GM19455 (cell line): ENCODE measurements around the gene JAKMIP1.
"Not testable (repeated sequence)": the region's sequence is repeated elsewhere in the genome, so short reads cannot be mapped to it uniquely, and the experiment has no call there.

ENCODE experiments used
- ATAC-seq: cut with Tn5 transposase; IDR thresholded peaks from one replicate; pipeline ENCODE4 v1.9.1; 2021; ENCODE audit not compliant: unreplicated experiment

JAKMIP1 gene

DNA sequence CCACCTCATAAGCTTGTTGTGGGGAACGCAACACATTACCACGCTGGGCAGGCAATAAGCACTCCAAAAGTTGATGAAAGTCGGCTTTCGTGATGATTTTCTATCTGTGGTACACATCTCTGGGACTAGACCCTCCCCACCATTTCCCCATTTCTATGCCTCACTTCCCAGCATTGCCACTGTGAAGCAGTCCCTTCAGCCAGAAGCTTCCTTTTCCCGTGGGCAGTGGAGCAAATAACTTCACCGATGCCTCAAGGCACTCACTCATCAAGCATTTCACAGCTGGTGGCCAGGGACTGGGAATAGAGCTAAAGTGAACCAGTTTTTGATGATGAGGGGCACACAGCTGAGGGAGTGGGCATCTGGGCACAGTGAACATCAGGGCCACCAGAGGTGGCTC is 201.0 kb downstream of the JAKMIP1 start:
- ATAC-seq: no peak

DNA sequence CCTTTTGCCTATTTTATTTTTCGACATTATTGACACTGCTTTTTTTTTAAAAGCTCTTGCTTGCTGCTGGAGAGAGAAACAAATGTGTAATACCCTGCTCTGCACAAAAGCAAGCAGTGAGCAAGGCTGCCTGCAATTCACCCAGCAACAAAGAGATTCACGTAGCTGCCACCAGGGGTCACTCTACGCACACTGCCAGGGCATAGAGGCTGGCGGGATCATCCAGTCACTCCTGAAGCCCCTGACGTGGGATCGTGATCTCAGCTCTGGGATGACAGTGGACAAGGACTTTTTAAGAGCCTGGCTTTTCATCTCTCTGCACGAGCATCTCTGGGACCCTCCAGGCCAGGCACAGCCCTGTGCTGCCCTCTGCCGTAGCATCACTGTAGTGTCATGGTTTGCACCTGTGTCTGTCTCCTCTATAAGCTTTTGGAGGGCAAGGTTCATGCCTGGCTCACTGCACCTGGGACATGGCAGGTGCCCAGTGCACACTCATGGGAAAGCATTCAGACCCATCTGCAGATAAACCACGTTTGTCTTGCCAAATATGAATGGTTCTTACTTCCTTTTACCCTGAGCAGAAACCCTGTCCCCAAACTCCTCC is 201.9 kb downstream of the JAKMIP1 start:
- ATAC-seq: peak; percentile 79

DNA sequence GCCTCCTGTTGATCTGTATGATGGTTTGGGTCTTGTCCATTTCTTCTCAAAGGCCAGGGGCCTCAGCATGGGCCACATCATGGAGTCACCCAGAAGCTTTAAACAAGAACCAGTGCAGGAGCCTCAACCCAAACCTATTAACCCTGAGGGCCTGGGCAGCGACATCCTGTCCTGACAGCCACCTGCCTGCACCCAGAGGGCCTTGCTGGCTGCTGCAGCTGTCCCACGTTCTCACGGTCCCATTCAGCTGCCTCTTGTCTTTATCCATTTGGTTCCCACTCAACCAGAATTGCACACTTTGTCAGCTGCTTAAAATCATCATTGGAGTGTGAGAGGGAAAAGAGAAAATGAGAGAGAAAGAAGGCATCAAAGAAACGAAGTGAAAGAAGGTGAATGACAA is 203.7 kb downstream of the JAKMIP1 start:
- ATAC-seq: no peak

DNA sequence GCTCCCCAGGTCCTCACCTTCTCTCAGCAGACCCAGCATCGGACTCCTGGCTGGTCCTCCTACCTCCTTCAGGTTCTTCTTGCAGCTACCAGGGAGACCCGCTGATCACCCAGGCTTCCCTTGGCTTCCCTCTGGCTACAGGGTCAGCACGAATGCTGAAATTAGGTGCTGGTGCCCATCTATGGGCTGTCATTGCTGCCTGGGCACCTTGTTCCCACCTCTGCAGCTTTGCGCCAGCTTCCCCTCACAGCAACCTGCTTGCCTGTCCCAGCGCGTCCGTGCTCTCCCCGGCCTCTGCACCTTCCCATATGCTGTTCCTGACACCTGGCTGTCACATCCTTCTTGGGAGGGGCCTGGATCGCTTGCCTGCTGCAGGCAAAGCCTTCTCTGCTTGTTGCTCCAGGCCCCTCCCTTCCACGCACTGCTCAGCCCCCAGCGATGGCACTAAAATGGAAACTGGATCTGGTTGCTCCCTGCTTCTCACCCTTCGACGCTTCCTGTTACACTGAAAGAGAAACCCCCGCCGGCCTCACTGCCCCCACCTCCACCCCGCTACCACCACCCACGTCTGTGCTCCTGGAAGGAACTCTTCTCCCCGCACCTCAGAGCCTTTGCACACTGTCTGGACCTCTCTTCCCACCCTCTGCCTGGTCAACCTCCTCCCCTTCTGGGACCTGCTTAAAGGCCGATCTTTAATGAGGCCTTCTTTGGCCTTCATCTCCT is 204.3 kb downstream of the JAKMIP1 start:
- ATAC-seq: no peak

DNA sequence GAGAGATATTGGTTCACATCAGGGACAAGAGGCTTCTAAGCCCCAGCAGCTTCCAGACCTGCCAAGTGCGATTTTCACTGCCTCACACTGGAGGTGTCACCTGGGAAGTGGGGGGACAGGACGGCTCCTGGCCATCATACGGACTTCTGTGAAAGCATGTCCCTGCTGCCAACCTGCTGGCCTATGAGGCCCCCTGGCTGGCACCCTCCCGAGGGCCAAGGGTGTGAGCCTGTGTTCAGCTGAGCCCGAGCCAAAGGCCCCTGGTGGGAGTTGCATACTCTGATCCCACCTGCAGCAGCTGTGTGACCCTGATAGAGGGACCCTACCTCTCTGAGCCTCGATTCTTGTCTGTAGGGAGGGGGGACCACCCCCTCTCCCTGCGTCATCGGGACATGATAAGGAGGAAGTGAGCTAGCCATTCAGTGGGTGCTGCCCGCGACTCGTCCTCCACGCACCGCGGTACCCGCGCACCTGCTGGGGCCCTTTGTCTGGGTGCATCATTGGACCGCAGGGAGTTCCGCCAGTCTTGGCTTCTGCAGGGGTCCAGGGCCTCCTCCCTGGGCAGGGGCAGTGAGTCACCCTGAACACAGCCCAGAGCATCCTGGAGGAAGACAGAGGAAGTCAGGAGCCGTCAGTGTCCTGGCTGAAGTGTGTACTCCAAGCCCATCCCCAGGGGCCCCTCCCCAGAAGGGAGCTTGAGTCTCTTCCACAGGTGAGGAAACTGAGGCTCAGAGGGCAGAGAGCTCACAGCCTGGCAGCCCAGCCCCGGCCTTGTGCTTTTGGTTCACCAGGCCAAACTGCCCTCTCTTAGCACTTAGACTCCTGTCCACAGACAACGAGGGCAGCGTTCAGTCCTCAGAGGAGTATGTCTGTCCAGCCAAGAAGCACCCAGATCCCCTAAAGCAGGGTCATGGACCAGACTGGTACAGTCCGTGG is 206.2 kb downstream of the JAKMIP1 start:
- ATAC-seq: no peak

DNA sequence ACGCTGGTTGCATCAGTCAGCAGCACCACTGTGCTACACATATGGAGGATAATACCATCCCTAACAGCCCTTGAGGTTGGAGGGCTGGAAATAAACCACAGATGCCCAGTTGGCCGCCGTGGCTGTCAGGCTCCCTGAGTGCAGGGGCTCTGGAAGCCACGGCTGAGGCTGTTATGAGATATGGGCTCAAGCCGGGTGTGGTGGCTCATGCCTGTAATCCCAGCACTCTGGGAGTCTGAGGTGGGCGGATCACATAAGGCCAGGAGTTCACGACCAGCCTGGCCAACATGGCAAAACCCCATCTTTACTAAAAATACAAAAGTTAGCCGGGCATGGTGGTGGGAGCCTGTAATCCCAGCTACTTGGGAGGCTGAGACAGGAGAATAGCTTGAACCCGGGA is 207.0 kb downstream of the JAKMIP1 start:
- not testable (repeated sequence) for ATAC-seq

DNA sequence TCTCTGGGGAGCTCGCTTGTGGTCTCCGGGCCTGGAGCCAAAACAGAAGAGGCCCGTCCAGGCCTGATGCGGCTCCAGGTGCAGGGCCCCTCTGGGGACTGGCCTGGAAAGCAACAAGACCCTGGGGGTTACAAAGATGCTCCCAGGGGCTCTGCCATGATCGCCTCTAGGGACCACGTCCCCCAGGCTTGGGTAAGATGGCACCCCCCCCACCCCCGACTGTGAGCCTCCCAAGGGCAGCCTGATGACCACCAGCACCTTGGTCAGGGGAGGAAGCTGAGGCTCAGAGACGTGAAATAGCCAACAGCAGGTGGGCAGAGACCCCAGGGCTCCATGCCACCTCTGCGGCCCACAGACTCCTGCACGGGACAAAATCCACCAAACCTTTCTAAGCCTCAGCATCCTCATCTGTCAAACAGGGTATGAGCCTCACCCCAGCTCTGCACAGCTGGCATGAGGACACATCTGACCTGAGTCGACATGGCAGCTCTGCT is 207.5 kb downstream of the JAKMIP1 start:
- ATAC-seq: no peak

DNA sequence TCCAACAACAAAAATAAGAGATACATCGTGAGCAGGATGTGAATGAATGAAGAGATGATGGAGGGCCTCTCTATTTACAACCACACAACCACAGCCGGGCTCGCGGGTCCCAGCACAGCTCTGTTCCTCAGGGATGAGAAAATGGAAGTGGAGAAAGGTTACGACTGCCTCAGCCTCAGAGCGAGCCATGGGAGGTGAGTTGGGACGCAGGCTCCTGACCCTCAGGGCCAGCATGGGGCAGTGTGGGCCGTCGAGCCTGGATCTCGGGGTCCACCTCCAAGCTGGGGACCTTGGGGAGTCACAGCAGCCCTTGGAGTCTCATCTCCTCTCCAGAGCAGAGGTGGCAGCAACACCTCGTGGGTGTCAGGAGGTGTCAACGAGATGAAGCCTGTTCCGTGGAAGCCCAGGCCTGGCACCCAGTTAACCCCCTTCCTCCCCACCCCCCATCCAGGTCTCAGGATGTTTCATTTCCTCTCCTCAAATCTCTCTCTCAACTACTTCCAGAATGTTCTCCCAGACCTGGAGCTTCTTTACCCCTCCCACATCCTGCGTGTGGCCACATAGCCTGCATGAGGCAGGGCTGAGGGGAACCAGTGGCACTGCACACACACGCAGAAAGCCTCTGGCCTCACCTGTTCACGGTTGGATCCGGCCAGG is 208.1 kb downstream of the JAKMIP1 start:
- ATAC-seq: no peak

DNA sequence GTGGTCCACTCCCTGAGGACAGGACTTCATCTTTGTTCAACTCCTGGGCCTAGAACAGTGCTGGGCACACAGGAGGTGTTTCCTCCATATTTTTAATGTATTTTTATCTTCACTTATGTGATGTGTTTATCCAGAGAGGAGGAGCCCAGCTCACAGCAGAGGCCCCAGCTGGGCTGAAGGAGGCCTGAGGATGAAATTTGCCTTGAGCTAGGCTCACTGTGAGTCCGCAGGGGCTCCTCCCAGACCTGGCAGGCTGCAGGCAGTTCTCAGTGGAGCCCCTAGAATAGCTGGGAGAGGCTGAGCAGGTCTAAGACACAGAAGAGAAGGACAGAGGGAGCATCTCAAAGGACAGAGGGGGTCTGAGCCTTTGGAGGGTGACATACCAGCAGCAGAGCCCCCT is 208.9 kb downstream of the JAKMIP1 start:
- no peak for ATAC-seq

DNA sequence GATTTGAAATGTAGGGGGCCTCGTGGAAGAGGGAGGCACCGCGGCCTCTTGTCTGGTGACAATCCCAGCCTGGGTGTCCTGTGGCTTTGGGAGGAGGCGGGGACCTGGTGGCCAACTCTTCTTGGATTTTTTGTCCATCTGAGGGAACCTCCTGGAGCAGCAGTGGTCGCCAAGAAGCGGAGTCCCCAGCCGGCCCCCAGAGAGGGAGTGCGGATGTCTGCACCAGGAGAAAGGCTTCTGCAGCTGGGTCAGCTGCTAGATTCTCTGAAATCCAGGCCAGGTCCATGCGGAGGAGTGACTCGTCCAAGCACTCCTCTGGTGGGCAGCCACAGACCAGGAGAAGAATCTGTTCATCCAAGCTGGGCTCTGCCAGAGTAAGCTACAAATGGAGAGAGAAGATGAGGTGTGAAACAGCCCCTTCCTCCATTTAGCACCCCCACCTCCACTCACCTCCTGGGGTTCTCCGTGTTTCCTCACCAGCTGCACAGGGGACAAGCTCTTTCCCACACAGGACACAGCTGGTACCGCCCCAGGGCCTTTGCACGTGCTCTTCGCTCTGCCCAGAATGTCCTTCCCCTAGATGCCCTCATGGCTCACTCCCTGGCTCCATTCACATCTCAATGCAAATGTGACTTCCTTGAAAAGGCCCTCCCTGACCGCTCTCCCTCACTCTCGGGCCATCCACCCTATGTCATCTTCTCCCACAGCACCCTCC is 209.7 kb downstream of the JAKMIP1 start:
- ATAC-seq: no peak

DNA sequence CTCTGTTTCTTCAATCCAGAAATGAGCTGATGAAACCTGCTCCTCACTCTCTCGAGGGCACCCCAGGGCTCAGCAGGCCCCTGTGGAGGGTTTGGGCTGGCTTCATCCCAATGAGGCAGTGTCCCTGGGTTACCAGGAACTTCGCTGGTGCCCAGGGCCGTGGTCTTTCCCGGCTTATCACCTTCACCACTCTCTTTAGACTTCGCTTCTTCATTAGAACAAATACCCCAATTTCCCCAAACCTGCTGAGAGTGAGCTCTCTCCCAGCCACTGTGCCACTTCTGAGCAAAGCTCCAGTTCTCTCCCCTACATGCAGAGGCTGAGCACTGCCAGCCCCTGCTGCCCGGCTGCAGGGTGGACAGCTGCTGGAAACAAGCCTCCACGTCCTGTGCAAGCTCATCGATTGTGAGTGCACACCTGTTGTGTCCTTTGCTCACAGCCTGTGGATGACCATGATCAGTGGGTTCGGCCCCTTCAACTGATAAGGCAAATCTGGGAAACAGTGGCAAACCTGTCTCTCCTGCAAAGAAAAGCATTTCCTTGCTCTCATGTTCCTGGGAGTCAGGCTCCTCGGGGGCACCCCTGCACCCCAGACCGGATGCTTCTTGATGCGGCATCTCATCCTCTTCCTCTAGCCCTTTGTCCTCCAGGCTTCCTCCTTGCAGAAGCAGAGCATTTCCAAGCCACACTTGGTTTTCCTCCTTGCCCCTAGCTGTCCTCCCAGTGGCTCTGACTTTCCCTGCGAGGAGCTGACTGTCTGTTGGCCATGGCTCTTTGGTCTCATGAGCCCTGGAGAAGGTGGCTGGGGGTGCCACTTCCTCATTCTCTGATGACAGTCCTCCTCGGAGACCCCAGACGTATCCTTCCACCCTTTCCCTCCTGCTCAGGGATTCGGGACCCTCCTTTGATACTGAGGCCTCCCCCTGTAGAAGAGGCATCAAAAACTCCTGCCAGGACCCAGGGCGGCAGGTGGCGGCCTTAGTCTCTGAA is 210.8 kb downstream of the JAKMIP1 start:
- ATAC-seq: no peak

DNA sequence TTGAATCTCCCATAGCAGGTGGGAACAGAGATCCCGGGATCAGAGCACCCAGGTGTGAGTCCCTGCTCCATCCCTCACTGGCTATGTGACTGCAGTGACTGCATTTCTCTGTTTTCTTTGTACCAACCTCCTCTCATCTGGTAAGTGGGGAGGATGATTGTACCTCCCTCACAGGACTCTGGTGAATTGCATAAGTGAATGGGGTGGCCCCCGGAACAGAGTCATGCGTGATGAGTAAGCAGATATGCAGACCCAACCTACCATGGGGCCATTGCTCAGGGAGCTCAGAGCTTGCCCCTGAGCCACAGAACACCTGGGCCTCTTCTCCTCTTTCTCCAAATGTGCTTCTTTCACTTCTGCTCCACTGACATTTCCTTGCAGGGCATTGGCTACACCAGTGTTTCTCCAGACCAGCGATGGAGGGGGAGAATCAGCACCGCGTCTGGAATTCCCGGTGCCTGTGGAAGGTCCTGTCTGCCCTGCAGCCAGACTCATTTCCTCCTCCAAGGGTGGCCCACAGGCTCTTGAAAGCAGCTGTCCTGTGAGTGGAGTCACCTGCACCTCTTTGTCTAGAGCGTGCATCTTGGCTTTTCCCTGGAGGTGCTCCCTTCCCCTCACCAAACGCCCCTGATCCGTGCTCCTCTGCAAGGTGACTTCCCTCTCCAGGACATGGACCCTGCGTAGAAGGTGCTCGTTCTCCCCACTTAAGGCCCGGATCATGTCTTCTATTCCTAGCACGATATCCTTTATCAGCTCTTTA is 212.1 kb downstream of the JAKMIP1 start:
- no peak for ATAC-seq

DNA sequence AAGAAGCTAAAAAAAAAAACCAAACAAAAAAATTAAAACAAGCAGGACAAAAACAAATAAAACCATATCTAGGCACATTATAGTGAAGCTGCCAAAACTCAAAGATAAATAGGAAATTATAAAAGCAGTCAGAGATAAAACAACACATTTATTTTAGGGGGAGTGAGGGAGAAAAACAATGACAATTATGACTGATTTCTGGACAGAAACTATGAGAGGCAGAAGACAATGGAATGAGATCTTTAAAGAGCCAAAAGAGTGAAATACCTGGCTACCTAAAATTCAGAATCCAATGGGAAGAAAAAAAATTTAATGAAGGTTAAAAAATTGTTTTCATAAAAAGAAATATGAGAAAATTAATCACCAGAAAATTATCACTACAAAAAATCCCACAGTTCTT is 215.5 kb downstream of the JAKMIP1 start:
- no peak for ATAC-seq

DNA sequence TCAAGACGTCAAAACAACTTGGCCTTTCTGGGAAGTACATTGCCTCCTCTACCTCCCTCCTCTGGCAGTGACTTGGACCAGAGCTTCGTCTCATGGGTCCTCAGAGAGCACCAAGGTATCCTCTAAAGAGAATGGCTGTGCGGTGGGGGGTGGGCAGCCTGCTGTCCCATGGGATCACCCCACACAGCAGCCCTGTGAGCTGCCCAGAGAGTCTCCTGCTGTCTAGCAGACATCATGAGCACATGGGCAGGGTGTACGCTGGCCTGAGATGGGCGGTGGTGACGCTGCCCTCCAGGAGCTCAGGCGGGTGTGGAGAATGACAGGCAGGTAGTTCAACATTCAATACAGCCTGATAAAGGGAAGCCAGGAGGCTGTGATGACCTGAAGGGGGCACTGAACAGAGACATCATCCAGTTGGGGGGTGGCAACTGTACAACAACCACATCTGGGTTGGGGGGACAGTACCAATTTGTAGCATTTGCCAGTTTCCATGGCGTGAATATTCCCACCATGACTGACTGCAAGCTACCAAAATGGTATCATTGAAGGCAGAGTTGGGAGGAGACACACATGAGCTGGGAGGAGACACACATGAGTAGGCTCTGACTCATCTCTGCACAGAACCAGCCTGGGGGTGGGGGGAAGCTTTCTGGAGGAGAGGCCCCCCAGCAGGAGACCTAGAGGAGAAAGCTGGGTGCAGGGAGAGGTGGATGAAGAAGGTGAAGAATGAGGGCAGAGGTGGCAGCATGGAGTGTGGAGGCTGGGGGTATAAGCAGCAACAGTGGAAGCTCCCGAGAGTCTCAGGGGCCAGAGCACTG is 218.0 kb downstream of the JAKMIP1 start:
- no peak for ATAC-seq

DNA sequence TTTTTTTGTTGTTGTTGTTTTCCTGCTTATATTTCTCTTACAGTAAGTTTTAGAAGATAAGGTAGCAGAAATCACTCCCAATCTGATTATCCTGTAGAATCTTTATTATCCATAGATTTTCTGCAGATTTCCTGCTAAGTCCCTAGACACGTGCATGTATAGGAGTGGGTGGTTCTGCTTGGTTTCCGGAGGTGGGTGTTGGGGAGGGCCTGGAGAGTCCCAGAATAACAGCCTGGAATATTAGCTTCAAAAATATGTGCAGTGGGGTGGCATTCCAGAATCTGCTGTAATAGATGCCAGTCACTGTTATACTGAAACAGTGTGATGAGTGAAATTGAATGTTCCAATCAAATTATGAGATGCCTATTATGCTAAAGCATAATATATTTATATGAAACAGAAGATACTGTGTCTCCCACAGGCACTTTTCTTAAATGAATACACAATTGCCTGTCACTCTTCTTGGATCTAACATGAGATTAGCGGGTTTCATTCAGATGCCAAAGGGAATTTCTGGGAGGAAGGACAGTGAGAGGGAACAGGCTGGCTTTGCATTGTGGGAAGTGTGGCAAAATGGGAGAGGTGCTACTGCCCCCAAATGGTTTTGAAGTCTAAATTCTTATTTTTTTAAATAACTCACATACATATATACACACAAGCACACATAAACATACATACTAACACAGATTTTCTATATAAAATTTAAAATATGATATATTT is 219.8 kb downstream of the JAKMIP1 start:
- ATAC-seq: no peak

DNA sequence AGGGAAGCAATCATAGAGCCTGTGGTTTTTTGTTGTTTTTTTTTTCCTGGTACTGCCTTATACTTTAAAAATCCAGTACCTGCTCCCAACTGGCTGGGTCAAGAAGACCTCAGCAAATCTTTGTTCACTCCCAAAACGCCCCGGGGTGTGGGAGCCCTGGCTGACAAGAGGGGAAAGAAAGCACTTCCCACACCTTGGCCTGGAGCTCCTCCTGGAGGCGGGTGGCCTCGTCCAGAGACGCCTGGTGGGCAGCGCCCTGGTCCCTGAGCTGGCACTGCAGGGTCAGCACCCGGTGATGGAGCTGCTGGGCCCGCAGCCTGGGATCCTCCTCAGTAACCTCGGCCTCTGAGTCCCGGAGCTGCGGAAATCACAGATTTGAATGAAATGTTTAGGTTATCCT is 220.4 kb downstream of the JAKMIP1 start:
- no peak for ATAC-seq

DNA sequence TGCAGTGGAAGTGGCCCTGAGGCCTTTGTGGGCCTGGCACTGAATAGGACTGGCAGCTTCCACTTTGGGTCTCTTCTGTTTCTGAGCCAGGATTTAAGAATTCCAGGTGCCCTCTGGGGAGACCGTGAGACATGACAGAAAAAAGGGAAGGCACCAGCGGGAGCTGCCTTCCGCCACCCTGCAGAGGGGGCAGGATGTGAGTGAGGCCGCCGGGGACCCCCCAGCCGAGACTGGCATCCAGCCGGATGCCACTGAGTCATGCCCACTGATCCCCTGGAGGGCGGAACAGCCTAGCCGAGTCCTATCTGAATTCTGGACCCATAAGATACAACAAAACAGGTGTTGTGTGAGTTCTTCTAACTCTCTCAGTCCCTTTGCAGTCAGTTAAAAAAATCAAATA is 223.4 kb downstream of the JAKMIP1 start:
- ATAC-seq: no peak
